ENCODE measurements around the gene SLC43A3.

The SLC43A3 gene

GRCh38 chr11:57357856-57358255, 69.1 kb downstream of the SLC43A3 start:
- no peak for DNase-seq
- no peak for ATAC-seq

GRCh38 chr11:57357310-57357709, 69.6 kb downstream of the SLC43A3 start:
- ATAC-seq = no peak

More at GRCh38 chr11:57357310-57357709, 69.6 kb downstream of the SLC43A3 start:
- no peak for DNase-seq
